Muscle layer of colon (tissue), 2 donors: ENCODE measurements around the gene CAVIN1.
"Not testable (repeated sequence)": the region's sequence is repeated elsewhere in the genome, so short reads cannot be mapped to it uniquely, and the experiment has no call there.

Source experiments
- H3K27ac ChIP-seq: one replicate; pipeline ENCODE4 v1.7.0; 2013; ENCODE audit warnings: low read depth, mild to moderate bottlenecking, low read length, moderate library complexity
- H3K27me3 ChIP-seq, 2 donors: one replicate each; pipeline ENCODE4 v1.7.0; 2013; ENCODE audit warnings: low read length in 2 of 2, mild to moderate bottlenecking in 2 of 2; ENCODE audit not compliant: insufficient read depth in 2 of 2, control insufficient read depth in 1 of 2
- H3K36me3 ChIP-seq: one replicate; pipeline ENCODE4 v1.7.0; 2013; ENCODE audit warnings: mild to moderate bottlenecking, low read length; ENCODE audit not compliant: insufficient read depth
- H3K4me1 ChIP-seq: one replicate; pipeline ENCODE4 v1.7.0; 2013; ENCODE audit warnings: mild to moderate bottlenecking, low read length; ENCODE audit not compliant: insufficient read depth
- H3K4me3 ChIP-seq, 2 donors: one replicate each; pipeline ENCODE4 v1.7.0; 2013; ENCODE audit warnings: low read length in 2 of 2, low read depth in 1 of 2, mild to moderate bottlenecking in 1 of 2, moderate library complexity in 1 of 2
- H3K9ac ChIP-seq: one replicate; pipeline ENCODE4 v1.7.0; 2013; ENCODE audit warnings: low read length
- H3K9me3 ChIP-seq: one replicate; pipeline ENCODE4 v1.7.0; 2013; ENCODE audit warnings: mild to moderate bottlenecking, low read length
- donor health status: abdominal sarcoma.
- donor health status: Adenocarcinoma of cecum.

Gene CAVIN1

GRCh38 chr17:42366176-42367023 lies 56.7 kb downstream of the CAVIN1 start:
- not testable (repeated sequence) for H3K9me3 ChIP-seq, H3K27ac ChIP-seq, H3K36me3 ChIP-seq, H3K27me3 ChIP-seq, H3K9ac ChIP-seq, H3K4me3 ChIP-seq
- peaks cover 49% of the 10 kb centered on the region for H3K4me1 ChIP-seq

GRCh38 chr17:42365136-42365535 lies 57.9 kb downstream of the CAVIN1 start:
- Histone ChIP-seq H3K4me1 (peaks cover 49% of the 10 kb centered on the region), H3K9ac (no peak overlapping the region), H3K36me3 (no peaks in the 10 kb centered on the region), H3K27ac (no peak overlapping the region), H3K27me3 (no peaks in the 10 kb centered on the region), H3K4me3 (no peak overlapping the region), H3K9me3 (no peaks in the 10 kb centered on the region)

- no peaks in the 10 kb centered on the region for H3K27me3 ChIP-seq
- peaks cover 49% of the 10 kb centered on the region for H3K4me1 ChIP-seq
- H3K4me3 ChIP-seq: no peak overlapping the region
- H3K36me3 ChIP-seq: no peaks in the 10 kb centered on the region
- H3K9me3 ChIP-seq: no peaks in the 10 kb centered on the region
- no peak overlapping the region for H3K9ac ChIP-seq
- no peak overlapping the region for H3K27ac ChIP-seq
Measured at GRCh38 chr17:42363767-42364585, 59.1 kb downstream of the CAVIN1 start.

- no peak overlapping the region for H3K9ac ChIP-seq
- H3K27ac ChIP-seq: no peak overlapping the region
- H3K4me1 ChIP-seq: peaks cover 49% of the 10 kb centered on the region
- no peaks in the 10 kb centered on the region for H3K27me3 ChIP-seq
- no peaks in the 10 kb centered on the region for H3K36me3 ChIP-seq
- no peak overlapping the region for H3K4me3 ChIP-seq
- no peaks in the 10 kb centered on the region for H3K9me3 ChIP-seq
Measured at GRCh38 chr17:42363231-42363630, 59.8 kb downstream of the CAVIN1 start.

GRCh38 chr17:42362245-42362961 lies 60.7 kb downstream of the CAVIN1 start:
- H3K4me1 ChIP-seq: peaks cover 42% of the 10 kb centered on the region
- H3K9ac ChIP-seq: no peak overlapping the region

GRCh38 chr17:42361781-42362186 lies 61.3 kb downstream of the CAVIN1 start:
- H3K36me3 ChIP-seq: no peaks in the 10 kb centered on the region
- H3K27me3 ChIP-seq: no peaks in the 10 kb centered on the region
- no peak overlapping the region for H3K9ac ChIP-seq
- no peaks in the 10 kb centered on the region for H3K9me3 ChIP-seq
- H3K27ac ChIP-seq: no peak overlapping the region
- H3K4me3 ChIP-seq: no peak overlapping the region
- H3K4me1 ChIP-seq: peaks cover 40% of the 10 kb centered on the region

More at GRCh38 chr17:42362245-42362961, 60.7 kb downstream of the CAVIN1 start:
- no peaks in the 10 kb centered on the region for H3K27me3 ChIP-seq
- no peak overlapping the region for H3K4me3 ChIP-seq
- H3K27ac ChIP-seq: no peak overlapping the region
- no peaks in the 10 kb centered on the region for H3K9me3 ChIP-seq
- no peaks in the 10 kb centered on the region for H3K36me3 ChIP-seq

GRCh38 chr17:42360388-42360787 lies 62.7 kb downstream of the CAVIN1 start:
- H3K4me1 ChIP-seq: peaks cover 33% of the 10 kb centered on the region
- H3K9ac ChIP-seq, H3K27ac ChIP-seq, H3K9me3 ChIP-seq, H3K27me3 ChIP-seq, H3K4me3 ChIP-seq, H3K36me3 ChIP-seq: not testable (repeated sequence)

- Histone ChIP-seq H3K36me3 (no peaks in the 10 kb centered on the region), H3K27me3 (no peaks in the 10 kb centered on the region), H3K4me3 (no peak overlapping the region), H3K4me1 (peaks cover 31% of the 10 kb centered on the region), H3K27ac (no peak overlapping the region), H3K9me3 (no peaks in the 10 kb centered on the region), H3K9ac (no peak overlapping the region)
Measured at GRCh38 chr17:42359133-42359532, 63.9 kb downstream of the CAVIN1 start.

- Histone ChIP-seq H3K4me3 (no peak overlapping the region), H3K4me1 (peaks cover 27% of the 10 kb centered on the region), H3K27ac (no peak overlapping the region), H3K9ac (no peak overlapping the region), H3K27me3 (no peaks in the 10 kb centered on the region), H3K9me3 (no peaks in the 10 kb centered on the region), H3K36me3 (no peaks in the 10 kb centered on the region)
Measured at GRCh38 chr17:42358434-42358833, 64.6 kb downstream of the CAVIN1 start.

GRCh38 chr17:42354956-42355843 lies 67.9 kb downstream of the CAVIN1 start:
- H3K9ac ChIP-seq: no peak overlapping the region
- no peaks in the 10 kb centered on the region for H3K27me3 ChIP-seq
- H3K36me3 ChIP-seq: no peaks in the 10 kb centered on the region
- H3K9me3 ChIP-seq: no peaks in the 10 kb centered on the region
- H3K27ac ChIP-seq: no peak overlapping the region
- H3K4me3 ChIP-seq: no peak overlapping the region
- peaks cover 15% of the 10 kb centered on the region for H3K4me1 ChIP-seq
